Measurements from ENCODE around the gene PARP3. TPM values are rescaled to one million over a fixed set of nuclear protein-coding genes. Genes with fewer than 3 reads are reported as not detected.

Gene PARP3
- polyA plus RNA-seq, 2 of the 4 experiments (the other 2 are of a cell fraction): 7.6 to 11.0 TPM

DNA sequence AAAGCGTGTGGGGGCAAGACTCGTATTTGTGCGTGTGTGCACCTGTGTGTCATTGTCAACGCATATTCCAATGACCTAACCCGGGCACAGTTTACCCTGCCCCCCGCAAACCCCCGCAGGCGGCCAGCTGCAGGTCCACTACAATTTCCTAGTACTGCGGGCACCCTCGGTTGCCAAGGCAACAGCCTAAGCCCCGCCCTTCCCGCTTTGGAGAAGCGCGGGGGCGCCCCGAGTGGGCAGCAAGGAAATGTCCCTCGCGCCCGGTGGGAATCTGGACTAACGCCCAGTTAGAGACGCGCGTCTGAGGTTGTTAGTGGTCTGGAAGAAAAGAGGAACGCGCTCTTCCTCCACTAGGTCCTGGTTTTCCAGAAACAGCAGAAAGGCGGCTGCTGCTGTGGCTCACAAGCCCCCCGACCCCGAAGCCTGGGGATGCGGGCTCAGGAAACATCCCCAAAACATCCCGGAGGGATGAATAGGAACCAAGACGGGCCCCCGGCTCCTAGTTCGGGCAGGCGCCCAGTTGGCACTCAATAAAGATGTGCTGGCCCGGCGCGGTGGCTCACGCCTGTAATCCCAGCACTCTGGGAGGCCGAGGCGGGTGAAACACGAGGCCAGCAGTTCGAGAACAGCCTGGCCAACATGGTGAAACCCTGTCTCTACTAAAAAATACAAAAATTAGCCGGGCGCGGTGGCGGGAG is 33.8 kb downstream of the PARP3 start (continued):
- TF ChIP-seq, protein P1, sequence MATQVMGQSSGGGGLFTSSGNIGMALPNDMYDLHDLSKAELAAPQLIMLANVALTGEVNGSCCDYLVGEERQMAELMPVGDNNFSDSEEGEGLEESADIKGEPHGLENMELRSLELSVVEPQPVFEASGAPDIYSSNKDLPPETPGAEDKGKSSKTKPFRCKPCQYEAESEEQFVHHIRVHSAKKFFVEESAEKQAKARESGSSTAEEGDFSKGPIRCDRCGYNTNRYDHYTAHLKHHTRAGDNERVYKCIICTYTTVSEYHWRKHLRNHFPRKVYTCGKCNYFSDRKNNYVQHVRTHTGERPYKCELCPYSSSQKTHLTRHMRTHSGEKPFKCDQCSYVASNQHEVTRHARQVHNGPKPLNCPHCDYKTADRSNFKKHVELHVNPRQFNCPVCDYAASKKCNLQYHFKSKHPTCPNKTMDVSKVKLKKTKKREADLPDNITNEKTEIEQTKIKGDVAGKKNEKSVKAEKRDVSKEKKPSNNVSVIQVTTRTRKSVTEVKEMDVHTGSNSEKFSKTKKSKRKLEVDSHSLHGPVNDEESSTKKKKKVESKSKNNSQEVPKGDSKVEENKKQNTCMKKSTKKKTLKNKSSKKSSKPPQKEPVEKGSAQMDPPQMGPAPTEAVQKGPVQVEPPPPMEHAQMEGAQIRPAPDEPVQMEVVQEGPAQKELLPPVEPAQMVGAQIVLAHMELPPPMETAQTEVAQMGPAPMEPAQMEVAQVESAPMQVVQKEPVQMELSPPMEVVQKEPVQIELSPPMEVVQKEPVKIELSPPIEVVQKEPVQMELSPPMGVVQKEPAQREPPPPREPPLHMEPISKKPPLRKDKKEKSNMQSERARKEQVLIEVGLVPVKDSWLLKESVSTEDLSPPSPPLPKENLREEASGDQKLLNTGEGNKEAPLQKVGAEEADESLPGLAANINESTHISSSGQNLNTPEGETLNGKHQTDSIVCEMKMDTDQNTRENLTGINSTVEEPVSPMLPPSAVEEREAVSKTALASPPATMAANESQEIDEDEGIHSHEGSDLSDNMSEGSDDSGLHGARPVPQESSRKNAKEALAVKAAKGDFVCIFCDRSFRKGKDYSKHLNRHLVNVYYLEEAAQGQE (IDR thresholded peaks at IDR 0.05): no peak
- TF ChIP-seq ESRRA (IDR thresholded peaks at IDR 0.05; ENCODE audit: borderline replicate concordance, low read length): no peak

DNA sequence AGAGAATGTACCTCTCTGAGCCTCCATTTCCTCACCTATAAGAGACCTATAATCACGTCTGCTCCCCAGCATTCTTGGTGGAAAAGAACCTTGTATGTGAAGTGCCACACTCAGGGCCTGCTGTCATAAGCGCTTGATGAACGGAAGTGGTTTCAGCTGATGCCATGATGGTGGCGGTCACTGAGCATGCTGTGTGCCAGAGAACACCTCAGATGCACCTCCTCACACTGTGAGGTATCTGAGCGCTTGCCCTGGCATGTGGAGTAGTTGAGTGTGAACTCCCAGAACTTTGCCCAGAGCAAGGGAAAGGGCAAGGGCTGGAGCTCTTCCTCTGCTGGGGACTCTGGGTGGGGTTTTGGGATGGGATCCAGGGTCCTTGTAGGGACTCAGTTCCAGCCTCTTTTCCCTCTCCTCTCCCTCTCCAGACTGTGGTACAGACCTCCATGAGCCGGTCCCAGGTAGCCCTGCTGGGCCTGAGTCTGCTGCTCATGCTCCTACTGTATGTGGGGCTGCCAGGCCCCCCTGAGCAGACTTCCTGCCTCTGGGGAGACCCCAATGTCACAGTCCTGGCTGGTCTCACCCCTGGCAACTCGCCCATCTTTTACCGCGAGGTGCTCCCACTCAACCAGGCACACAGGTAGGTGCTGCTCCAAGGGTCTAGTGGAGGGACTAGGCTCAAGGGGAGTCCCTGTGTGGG is 35.4 kb downstream of the PARP3 start:
- H3K4me2 ChIP-seq: no peak overlapping the region
- H3K27ac ChIP-seq: no peak overlapping the region
- no peak overlapping the region for H3K4me3 ChIP-seq
- WGBS (ENCODE audit: missing lambda C conversion rate): 97% methylated on average over 7 of the region's 9 CpGs
- no peaks in the 10 kb centered on the region for H3K9me3 ChIP-seq
- no peak for ATAC-seq
- ChIA-PET CTCF (interaction anchor here (0.8 to 1.6 kb wide), 3 partner anchors 11 to 255 kb away, joined by 3 to 4 read pairs (median 4); partner anchors contain the start of genes PCBP4 and RRP9), POLR2A (no interaction called here)
- TF ChIP-seq KDM5A (IDR thresholded peaks at IDR 0.05) (no peak), CHD2 (IDR thresholded peaks at IDR 0.05; ENCODE audit: low read length, partially characterized antibody) (no peak), ZC3H11A (IDR thresholded peaks at IDR 0.05) (no peak), EHF (CRISPR knock-in tag; IDR thresholded peaks at IDR 0.05) (no peak), ZFP36 (IDR thresholded peaks at IDR 0.05; ENCODE audit: borderline replicate concordance, partially characterized antibody) (no peak), HOXB5 (CRISPR knock-in tag; IDR thresholded peaks at IDR 0.05) (no peak), NR3C1 (IDR thresholded peaks at IDR 0.05) (no peak), NPAS2 (CRISPR knock-in tag; IDR thresholded peaks at IDR 0.05; ENCODE audit: borderline replicate concordance) (no peak), FOSB (CRISPR knock-in tag; IDR thresholded peaks at IDR 0.05) (no peak), SMC3 (IDR thresholded peaks at IDR 0.05) (no peak), PHF8 (IDR thresholded peaks at IDR 0.05; ENCODE audit: borderline replicate concordance, low read depth) (no peak), ESRRA (IDR thresholded peaks at IDR 0.05; ENCODE audit: borderline replicate concordance, low read length) (no peak), HOXA7 (CRISPR knock-in tag; IDR thresholded peaks at IDR 0.05) (no peak), BHLHE40 (IDR thresholded peaks at IDR 0.05; ENCODE audit: low read depth, low read length) (no peak), RARB (CRISPR knock-in tag; IDR thresholded peaks at IDR 0.05) (no peak), TFCP2L1 (CRISPR knock-in tag; IDR thresholded peaks at IDR 0.05) (no peak), RAD21 (conservative IDR thresholded peaks at IDR 0.05 in 1 of 2, IDR thresholded peaks at IDR 0.05 in 1 of 2) (no peak), POLR2A (IDR thresholded peaks at IDR 0.05; ENCODE audit: low read length) (no peak)
- TF ChIP-seq, protein P2, sequence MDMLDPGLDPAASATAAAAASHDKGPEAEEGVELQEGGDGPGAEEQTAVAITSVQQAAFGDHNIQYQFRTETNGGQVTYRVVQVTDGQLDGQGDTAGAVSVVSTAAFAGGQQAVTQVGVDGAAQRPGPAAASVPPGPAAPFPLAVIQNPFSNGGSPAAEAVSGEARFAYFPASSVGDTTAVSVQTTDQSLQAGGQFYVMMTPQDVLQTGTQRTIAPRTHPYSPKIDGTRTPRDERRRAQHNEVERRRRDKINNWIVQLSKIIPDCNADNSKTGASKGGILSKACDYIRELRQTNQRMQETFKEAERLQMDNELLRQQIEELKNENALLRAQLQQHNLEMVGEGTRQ (IDR thresholded peaks at IDR 0.05): no peak
- TF ChIP-seq, protein P3, sequence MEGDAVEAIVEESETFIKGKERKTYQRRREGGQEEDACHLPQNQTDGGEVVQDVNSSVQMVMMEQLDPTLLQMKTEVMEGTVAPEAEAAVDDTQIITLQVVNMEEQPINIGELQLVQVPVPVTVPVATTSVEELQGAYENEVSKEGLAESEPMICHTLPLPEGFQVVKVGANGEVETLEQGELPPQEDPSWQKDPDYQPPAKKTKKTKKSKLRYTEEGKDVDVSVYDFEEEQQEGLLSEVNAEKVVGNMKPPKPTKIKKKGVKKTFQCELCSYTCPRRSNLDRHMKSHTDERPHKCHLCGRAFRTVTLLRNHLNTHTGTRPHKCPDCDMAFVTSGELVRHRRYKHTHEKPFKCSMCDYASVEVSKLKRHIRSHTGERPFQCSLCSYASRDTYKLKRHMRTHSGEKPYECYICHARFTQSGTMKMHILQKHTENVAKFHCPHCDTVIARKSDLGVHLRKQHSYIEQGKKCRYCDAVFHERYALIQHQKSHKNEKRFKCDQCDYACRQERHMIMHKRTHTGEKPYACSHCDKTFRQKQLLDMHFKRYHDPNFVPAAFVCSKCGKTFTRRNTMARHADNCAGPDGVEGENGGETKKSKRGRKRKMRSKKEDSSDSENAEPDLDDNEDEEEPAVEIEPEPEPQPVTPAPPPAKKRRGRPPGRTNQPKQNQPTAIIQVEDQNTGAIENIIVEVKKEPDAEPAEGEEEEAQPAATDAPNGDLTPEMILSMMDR (IDR thresholded peaks at IDR 0.05): no peak
- H3K4me1 ChIP-seq: peaks cover 25% of the 10 kb centered on the region
- no peak for DNase-seq (ENCODE audit: low read depth in 1 of 2, low spot score in 1 of 2)
- FAIRE-seq: no peak

Data from A549 (cell line).